K562 (cell line): Measurements from ENCODE around the gene C1QTNF12. TPM values are rescaled to one million over a fixed set of nuclear protein-coding genes. Genes with fewer than 3 reads are reported as not detected.

Experiments used
- ARID1B ChIP-seq: fragments of 450-650 bp; IDR thresholded peaks from 2 replicates; pipeline ENCODE4 v1.6.1; 2016; ENCODE audit warnings: antibody characterized with exemption, mild to moderate bottlenecking, inconsistent platforms
- DMBX1 ChIP-seq: fragments of 250-450 bp; sonication (Bioruptor Pico); IDR thresholded peaks from 2 replicates; pipeline ENCODE4 v1.8.0; 2022; ENCODE audit warnings: inconsistent platforms, mild to moderate bottlenecking, moderate library complexity, borderline replicate concordance
- HNRNPL ChIP-seq: fragments of 200-400 bp; formaldehyde crosslinking; IDR thresholded peaks from 2 replicates; pipeline ENCODE4 v1.6.1; 2017; ENCODE audit warnings: low read depth, mild to moderate bottlenecking, low read length
- KLF10 ChIP-seq: fragments of 250-450 bp; sonication (Bioruptor Pico); IDR thresholded peaks from 2 replicates; pipeline ENCODE4 v1.6.1; 2021; ENCODE audit warnings: matching md5 sums
- MEF2D ChIP-seq: conservative IDR thresholded peaks from 2 replicates; pipeline ENCODE4 v1.6.1; 2016; ENCODE audit warnings: low read depth, missing genetic modification characterization, missing compliant biosample characterization
- NEUROD1 ChIP-seq: fragments of 150-350 bp; IDR thresholded peaks from 2 replicates; pipeline ENCODE4 v1.6.1; 2014; ENCODE audit warnings: borderline replicate concordance, low read length, low read depth; ENCODE audit not compliant: partially characterized antibody
- NR2F6 ChIP-seq: fragments of 450-650 bp; formaldehyde crosslinking; IDR thresholded peaks from 2 replicates; pipeline ENCODE4 v1.4.0; 2020; ENCODE audit warnings: mild to moderate bottlenecking
- RAD21 ChIP-seq, 2 experiments: fragments of 250-450 bp in 1 of 2; fragments of 450-650 bp in 1 of 2; sonication (Bioruptor Pico) in 1 of 2; formaldehyde crosslinking in 1 of 2; IDR thresholded peaks in 1 of 2; conservative IDR thresholded peaks in 1 of 2; 2 replicates each; pipeline versions ENCODE4 v1.4.0 to v1.8.0; 2020 to 2022; ENCODE audit warnings: mild to moderate bottlenecking in 2 of 2, moderate library complexity in 1 of 2
- RBM17 ChIP-seq: fragments of 200-400 bp; formaldehyde crosslinking; IDR thresholded peaks from 2 replicates; pipeline ENCODE4 v1.6.1; 2017; ENCODE audit warnings: low read depth, mild to moderate bottlenecking, low read length, borderline replicate concordance
- XRCC4 ChIP-seq: IDR thresholded peaks from one replicate; pipeline ENCODE4 v1.6.1; 2011; ENCODE audit not compliant: insufficient read depth, insufficient read length; ENCODE audit errors: extremely low read depth
- ZC3H4 ChIP-seq: sonication (generic); formaldehyde crosslinking; IDR thresholded peaks from 2 replicates; pipeline ENCODE4 v1.9.0; 2021; ENCODE audit warnings: missing genetic modification reagents, borderline replicate concordance
- ZNF121 ChIP-seq: sonication (generic); formaldehyde crosslinking; conservative IDR thresholded peaks from 2 replicates; pipeline ENCODE4 v1.8.0; 2022; ENCODE audit warnings: missing genetic modification reagents
- ZNF175 ChIP-seq: fragments of 200-800 bp; sonication (Bioruptor generic); IDR thresholded peaks from 2 replicates; pipeline ENCODE4 v1.6.1; 2016; ENCODE audit warnings: low read depth, mild to moderate bottlenecking, missing genetic modification characterization, missing compliant biosample characterization
- ZNF384 ChIP-seq: IDR thresholded peaks from 2 replicates; pipeline ENCODE4 v1.6.1; 2012; ENCODE audit warnings: low read depth, low read length, improper control_type of control experiment
- ZNF778 ChIP-seq: fragments of 450-650 bp; formaldehyde crosslinking; IDR thresholded peaks from 2 replicates; pipeline ENCODE4 v1.4.0; 2020; ENCODE audit warnings: mild to moderate bottlenecking, moderate library complexity
- ZSCAN32 ChIP-seq: fragments of 450-650 bp; formaldehyde crosslinking; IDR thresholded peaks from 2 replicates; pipeline ENCODE4 v1.4.0; 2020; ENCODE audit warnings: mild to moderate bottlenecking, moderate library complexity
- polyA plus RNA-seq, 8 experiments: library from polyadenylated mRNA; depleted of rRNA in 4 of 8; stranded (reverse) in 5 of 8; unstranded in 3 of 8; fragments of >200 nt; fragmentation: Nextera tagmentation in 2 of 8; fragmentation: Illumina TruSeq in 1 of 8; extraction: Ambion mirVana in 2 of 8; extraction: Trizol in 1 of 8; gene quantifications; 2 replicates each; pipeline versions ENCODE4 v1.2.1 to v1.2.3, GENCODE V29; 2011 to 2014; ENCODE audit warnings: inconsistent platforms in 1 of 8, missing spikeins in 1 of 8
- total RNA-seq, 7 experiments: library from RNA; depleted of rRNA in 6 of 7; stranded (reverse); fragments of >200 nt in 6 of 7; fragmentation: Illumina TruSeq in 2 of 7; extraction: Trizol in 2 of 7; gene quantifications; 2 replicates each; pipeline versions ENCODE4 v1.2.1 to v1.2.3, GENCODE V29; 2011 to 2021; ENCODE audit warnings: low replicate concordance in 1 of 7
- TF ChIP-seq, protein P1 (sequence below), 2 experiments: fragments of 450-650 bp; formaldehyde crosslinking in 1 of 2; IDR thresholded peaks; 2 replicates each; pipeline versions ENCODE4 v1.4.0 to v1.6.1; 2014 to 2020; ENCODE audit warnings: mild to moderate bottlenecking in 2 of 2, borderline replicate concordance in 1 of 2, low read depth in 1 of 2
- TF ChIP-seq, protein P2 (sequence below): fragments of 450-650 bp; IDR thresholded peaks from 2 replicates; pipeline ENCODE4 v1.7.0; 2016; ENCODE audit warnings: borderline replicate concordance

C1QTNF12 gene
- total and polyA plus RNA-seq, 9 of the 15 experiments (the other 6 are each of a cell fraction or from before 2014, with no cell fraction given), result 0.11 to 4.3 (median 0.93) TPM; not detected in 3

- TF ChIP-seq XRCC4 (no peak), ZNF121 (no peak), ZNF175 (no peak), MEF2D (tag) (no peak), ZNF384 (no peak), ZSCAN32 (no peak), RBM17 (no peak), DMBX1 (CRISPR knock-in tag) (no peak), RAD21 (CRISPR knock-in tag; conservative IDR thresholded peaks at IDR 0.05 in 1 of 2, IDR thresholded peaks at IDR 0.05 in 1 of 2) (no peak), NR2F6 (CRISPR knock-in tag) (no peak), ZC3H4 (no peak), KLF10 (no peak), ARID1B (no peak), NEUROD1 (no peak), ZNF778 (CRISPR knock-in tag) (no peak), HNRNPL (peak; percentile 62; the same call in 1 of the 2 replicates)
- TF ChIP-seq, protein P1, sequence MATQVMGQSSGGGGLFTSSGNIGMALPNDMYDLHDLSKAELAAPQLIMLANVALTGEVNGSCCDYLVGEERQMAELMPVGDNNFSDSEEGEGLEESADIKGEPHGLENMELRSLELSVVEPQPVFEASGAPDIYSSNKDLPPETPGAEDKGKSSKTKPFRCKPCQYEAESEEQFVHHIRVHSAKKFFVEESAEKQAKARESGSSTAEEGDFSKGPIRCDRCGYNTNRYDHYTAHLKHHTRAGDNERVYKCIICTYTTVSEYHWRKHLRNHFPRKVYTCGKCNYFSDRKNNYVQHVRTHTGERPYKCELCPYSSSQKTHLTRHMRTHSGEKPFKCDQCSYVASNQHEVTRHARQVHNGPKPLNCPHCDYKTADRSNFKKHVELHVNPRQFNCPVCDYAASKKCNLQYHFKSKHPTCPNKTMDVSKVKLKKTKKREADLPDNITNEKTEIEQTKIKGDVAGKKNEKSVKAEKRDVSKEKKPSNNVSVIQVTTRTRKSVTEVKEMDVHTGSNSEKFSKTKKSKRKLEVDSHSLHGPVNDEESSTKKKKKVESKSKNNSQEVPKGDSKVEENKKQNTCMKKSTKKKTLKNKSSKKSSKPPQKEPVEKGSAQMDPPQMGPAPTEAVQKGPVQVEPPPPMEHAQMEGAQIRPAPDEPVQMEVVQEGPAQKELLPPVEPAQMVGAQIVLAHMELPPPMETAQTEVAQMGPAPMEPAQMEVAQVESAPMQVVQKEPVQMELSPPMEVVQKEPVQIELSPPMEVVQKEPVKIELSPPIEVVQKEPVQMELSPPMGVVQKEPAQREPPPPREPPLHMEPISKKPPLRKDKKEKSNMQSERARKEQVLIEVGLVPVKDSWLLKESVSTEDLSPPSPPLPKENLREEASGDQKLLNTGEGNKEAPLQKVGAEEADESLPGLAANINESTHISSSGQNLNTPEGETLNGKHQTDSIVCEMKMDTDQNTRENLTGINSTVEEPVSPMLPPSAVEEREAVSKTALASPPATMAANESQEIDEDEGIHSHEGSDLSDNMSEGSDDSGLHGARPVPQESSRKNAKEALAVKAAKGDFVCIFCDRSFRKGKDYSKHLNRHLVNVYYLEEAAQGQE (IDR thresholded peaks at IDR 0.05; ENCODE audit: borderline replicate concordance), result no peak
- TF ChIP-seq, protein P1 (CRISPR knock-in tag; IDR thresholded peaks at IDR 0.05; ENCODE audit: low read depth), result no peak
- TF ChIP-seq, protein P2, sequence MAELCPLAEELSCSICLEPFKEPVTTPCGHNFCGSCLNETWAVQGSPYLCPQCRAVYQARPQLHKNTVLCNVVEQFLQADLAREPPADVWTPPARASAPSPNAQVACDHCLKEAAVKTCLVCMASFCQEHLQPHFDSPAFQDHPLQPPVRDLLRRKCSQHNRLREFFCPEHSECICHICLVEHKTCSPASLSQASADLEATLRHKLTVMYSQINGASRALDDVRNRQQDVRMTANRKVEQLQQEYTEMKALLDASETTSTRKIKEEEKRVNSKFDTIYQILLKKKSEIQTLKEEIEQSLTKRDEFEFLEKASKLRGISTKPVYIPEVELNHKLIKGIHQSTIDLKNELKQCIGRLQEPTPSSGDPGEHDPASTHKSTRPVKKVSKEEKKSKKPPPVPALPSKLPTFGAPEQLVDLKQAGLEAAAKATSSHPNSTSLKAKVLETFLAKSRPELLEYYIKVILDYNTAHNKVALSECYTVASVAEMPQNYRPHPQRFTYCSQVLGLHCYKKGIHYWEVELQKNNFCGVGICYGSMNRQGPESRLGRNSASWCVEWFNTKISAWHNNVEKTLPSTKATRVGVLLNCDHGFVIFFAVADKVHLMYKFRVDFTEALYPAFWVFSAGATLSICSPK, result no peak
Observed at GRCh38 chr1:1273512-1274298, 27.2 kb upstream of the C1QTNF12 start, which contains the start of gene UBE2J2 (continued).
